K562 (cell line): Measurements from ENCODE around the gene PNLIPRP2.

Source experiments
- SMAD3 ChIP-seq: fragments of 450-650 bp; formaldehyde crosslinking; conservative IDR thresholded peaks from 2 replicates; pipeline ENCODE4 v1.4.0; 2020; ENCODE audit warnings: mild to moderate bottlenecking
- TF ChIP-seq, protein P1 (sequence below), 3 experiments: IDR thresholded peaks in 2 of 3; conservative IDR thresholded peaks in 1 of 3; 2 replicates each; pipeline ENCODE4 v1.5.1; 2011 to 2012; ENCODE audit warnings: low read length in 3 of 3, mild to moderate bottlenecking in 3 of 3, control low read depth in 2 of 3, improper control_type of control experiment in 1 of 3, inconsistent platforms in 1 of 3, low read depth in 1 of 3, mixed read lengths in 1 of 3, moderate library complexity in 1 of 3; ENCODE audit not compliant: insufficient read depth in 2 of 3

GRCh38 chr10:116667484-116667883, 46.7 kb downstream of the PNLIPRP2 start:
- TF ChIP-seq, protein P1, sequence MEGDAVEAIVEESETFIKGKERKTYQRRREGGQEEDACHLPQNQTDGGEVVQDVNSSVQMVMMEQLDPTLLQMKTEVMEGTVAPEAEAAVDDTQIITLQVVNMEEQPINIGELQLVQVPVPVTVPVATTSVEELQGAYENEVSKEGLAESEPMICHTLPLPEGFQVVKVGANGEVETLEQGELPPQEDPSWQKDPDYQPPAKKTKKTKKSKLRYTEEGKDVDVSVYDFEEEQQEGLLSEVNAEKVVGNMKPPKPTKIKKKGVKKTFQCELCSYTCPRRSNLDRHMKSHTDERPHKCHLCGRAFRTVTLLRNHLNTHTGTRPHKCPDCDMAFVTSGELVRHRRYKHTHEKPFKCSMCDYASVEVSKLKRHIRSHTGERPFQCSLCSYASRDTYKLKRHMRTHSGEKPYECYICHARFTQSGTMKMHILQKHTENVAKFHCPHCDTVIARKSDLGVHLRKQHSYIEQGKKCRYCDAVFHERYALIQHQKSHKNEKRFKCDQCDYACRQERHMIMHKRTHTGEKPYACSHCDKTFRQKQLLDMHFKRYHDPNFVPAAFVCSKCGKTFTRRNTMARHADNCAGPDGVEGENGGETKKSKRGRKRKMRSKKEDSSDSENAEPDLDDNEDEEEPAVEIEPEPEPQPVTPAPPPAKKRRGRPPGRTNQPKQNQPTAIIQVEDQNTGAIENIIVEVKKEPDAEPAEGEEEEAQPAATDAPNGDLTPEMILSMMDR (IDR thresholded peaks at IDR 0.05 in 2 of 3, conservative IDR thresholded peaks at IDR 0.05 in 1 of 3; ENCODE audit: insufficient read depth in 2 of 3, low read depth in 1 of 3, low read length in 3 of 3) = no peak
- TF ChIP-seq SMAD3 (CRISPR knock-in tag) = no peak
